ENCODE results near the gene RIIAD1.
"Not testable (repeated sequence)": the region's sequence is repeated elsewhere in the genome, so short reads cannot be mapped to it uniquely, and the experiment has no call there.

Gene RIIAD1

DNA sequence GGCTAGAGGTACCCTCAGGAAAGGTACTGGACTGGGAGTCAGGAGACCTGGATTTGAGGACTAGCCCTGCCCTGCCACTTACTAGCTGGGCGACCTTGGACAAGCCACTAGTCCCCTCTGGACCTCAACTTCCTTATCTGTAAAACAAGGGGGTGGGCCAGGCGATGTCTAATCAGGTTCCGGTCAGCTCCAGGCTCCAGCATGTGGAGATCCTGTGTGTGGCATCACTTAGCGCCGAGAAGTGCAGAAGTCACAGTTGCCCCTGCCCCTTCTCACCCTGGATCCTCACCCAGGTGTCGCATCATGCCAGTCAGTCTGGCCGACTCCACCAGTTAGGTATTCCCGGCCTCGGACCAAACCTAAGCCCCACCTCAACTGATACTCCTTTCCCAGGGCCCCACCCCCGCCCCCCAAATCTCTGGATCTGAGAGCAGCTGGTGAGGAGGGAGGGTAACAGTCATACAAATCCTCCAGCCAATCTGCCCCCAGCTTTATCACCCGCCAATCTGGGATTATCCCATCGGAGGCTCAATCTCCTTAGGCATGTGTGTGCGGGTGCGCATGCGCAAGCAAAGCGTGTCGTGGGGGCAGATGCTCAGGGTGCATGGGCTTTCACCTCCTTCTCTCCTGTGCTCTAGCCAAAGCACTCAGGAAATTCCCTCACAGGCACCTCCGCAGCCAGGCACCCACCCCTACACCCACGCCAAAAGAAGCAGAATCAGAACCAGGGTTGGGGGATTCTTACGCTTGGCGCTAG lies 10.1 kb upstream of the RIIAD1 start:
- DNase-seq = no peak

GRCh38 chr1:151711951-151712350 lies 9.4 kb upstream of the RIIAD1 start:
- DNase-seq = peak; percentile 81

- no peak for DNase-seq
Observed at GRCh38 chr1:151713044-151713443, 8.3 kb upstream of the RIIAD1 start.

GRCh38 chr1:151713874-151714273 lies 7.4 kb upstream of the RIIAD1 start:
- no peak for DNase-seq

DNA sequence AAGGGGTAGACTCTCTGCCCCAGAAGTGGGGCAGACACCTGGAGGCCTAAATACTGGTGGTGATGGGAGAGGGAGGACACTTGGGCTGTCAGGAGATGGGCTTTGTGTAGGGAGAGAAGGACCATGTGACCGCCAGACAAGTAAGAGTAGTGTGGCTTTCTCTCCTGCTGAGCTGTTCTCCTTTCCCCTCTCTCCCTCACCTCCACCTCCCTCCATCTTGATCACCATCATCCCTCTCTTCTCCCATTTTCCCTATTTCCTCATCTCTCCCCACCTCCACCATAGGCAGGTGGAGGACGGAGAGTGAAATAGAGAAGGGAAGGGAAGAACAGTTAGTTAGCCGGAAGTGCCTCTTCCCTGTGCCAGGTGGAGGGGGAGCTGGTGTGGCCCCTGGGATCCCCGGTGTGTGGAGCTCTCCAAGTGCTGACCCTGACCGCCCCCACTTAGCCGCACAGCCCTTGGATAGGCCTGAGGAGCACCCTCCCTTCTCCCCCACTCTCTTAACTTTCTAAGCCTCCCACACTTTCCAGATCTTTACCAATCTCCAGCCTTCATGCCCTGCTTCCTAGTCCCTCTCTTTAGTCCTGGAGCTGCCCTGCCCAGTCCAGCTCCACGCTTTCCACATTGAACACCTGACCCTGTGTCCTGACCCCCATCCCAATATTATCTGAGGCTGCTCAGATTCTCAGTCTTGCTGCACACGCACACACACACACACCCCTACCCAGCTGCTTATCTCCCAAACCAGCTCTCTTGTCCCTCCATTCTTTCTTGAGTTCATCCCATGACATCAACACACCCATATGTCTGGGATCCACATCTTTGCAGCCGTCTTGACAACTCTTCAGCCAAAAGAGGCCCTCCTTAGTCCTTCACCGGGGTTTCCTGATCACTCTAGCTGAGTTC lies 6.2 kb upstream of the RIIAD1 start:
- DNase-seq = no peak

- peak; percentile 88 for DNase-seq
Observed at GRCh38 chr1:151715726-151716404, 5.5 kb upstream of the RIIAD1 start.

DNA sequence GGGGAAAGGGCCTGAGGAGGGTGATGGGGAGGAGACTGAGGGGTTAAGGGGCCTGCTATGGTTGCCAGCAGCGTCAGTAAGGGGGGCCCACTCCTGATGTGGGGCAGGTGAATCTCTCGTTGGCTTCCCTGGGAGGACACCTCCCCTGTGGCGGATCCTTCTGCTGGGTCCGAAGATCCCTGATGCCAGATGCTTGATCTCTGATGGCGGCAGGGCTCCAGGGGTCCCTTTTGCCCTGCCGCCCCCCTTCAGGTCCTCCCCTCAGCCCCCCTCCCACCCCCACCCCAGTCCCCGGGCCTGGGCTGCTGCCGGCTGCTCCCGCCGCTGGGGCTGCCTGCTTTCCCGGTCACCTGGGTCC lies 4.9 kb upstream of the RIIAD1 start:
- no peak for DNase-seq

- peak; percentile 95 for DNase-seq
Observed at GRCh38 chr1:151716771-151717631, 4.3 kb upstream of the RIIAD1 start, which contains the start of gene CELF3. Gene CELF3, minus strand, starts transcription at chr1:151716803. Its CDS starts 783 bp downstream, at chr1:151716020.

DNA sequence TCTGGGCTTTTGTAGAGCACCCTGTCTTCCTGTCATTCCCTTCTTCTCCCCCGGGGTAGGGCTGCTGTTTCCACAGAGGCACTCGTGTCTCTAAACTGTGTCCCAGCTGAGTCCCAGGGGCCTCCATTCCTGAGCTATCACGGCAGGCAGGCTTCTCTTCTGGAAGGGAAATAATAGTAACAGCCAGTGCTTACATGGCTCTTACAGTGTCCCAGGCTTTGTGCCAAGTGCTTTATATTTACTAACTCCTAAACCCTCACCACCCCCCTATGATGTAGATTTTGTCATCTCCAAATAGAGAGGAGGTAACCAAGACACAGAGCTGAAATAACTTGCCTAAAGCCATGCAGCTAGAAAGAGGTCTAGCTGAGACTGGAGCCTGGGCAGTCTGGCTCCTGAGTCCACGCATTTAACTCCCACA lies 3.3 kb upstream of the RIIAD1 start:
- no peak for DNase-seq

- DNase-seq = no peak
Observed at GRCh38 chr1:151718666-151719065, 2.7 kb upstream of the RIIAD1 start.

DNA sequence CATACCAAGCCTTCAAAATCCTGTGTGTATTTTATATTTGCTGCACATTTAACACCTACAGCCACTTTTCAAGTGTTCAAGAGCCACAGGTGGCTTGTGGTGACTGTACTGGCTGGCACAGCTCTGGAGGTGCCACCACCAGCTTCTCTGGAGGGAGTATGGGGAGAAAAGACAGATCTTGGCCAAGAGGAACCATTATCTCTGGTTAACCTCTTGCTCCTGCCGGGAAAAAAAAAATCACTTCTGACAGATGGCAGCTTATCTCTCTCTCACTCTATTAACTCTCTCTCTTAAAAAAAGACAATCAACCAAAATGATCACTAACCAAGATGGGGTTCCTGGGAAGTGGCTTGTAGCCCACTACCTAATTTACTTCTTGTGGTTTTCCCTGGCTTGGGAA lies 1.2 kb upstream of the RIIAD1 start:
- DNase-seq = no peak

GRCh38 chr1:151720554-151720953 lies 768 bp upstream of the RIIAD1 start:
- no peak for DNase-seq

GRCh38 chr1:151721788-151722510 lies 627 bp downstream of the RIIAD1 start:
- DNase-seq = no peak

DNA sequence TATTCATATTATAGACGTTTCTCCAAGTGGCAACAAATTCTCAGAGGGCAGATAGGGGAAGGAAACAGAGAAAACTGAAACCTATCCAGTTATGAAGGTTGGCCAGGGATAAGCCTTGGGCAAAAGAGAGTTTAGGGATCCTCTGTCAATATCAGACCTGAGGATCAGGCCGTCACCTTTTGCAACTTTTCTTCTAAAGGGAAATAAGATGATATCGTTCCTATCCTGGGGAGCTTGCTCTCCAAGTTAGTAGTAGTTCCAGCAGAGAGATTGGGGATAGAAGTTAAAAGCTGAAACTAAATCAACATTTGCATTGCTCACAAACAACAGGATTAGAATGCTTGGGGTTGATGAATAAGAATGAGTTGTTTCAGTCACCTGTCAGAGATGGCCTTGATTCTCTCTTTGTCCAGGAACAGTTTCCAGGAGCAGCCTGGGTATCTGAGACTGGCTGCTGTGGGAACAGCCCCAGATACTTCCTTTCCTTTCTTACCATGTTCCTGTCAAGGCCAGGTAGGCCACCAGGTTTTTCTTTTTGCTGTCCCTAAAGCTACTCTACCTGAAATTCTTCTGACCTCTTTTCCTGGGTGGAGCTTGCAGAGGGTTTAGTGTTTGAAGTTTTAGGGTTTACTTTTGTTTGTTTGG lies 2.5 kb downstream of the RIIAD1 start:
- no peak for DNase-seq

GRCh38 chr1:151728151-151729054 lies 7.1 kb downstream of the RIIAD1 start:
- peak; percentile 4 for DNase-seq

- no peak for DNase-seq
Observed at GRCh38 chr1:151729157-151729965, 8.0 kb downstream of the RIIAD1 start.

GRCh38 chr1:151729966-151730291 lies 8.6 kb downstream of the RIIAD1 start:
- no peak for DNase-seq

- no peak for DNase-seq
Observed at GRCh38 chr1:151733126-151733525, 11.8 kb downstream of the RIIAD1 start.

GRCh38 chr1:151733995-151734394 lies 12.7 kb downstream of the RIIAD1 start:
- DNase-seq = not testable (repeated sequence)
